Omental fat pad (tissue), 4 donors: ENCODE measurements around the gene MIP. TPM values are rescaled to one million over a fixed set of nuclear protein-coding genes. Genes with fewer than 3 reads are reported as not detected.

Experiments used
- ATAC-seq: fragments of 150-250 bp; one replicate; pipeline ENCODE4 v1.9.1; 2016; ENCODE audit warnings: mild to moderate bottlenecking, moderate library complexity; ENCODE audit not compliant: low FRiP score
- DNase-seq: peaks from one replicate; pipeline ENCODE4 v3.0.0-alpha.2; 2019; ENCODE audit warnings: low spot score
- total RNA-seq, 4 donors: library from RNA; depleted of rRNA; stranded (reverse); fragments of >200 nt; gene quantifications; one replicate each; pipeline ENCODE4 v1.1.0, GENCODE V29; 2016
- TF ChIP-seq, protein P1 (sequence below), 3 donors: fragments of 450-650 bp; IDR thresholded peaks; one replicate each; pipeline ENCODE4 v1.5.1; 2016 to 2017; ENCODE audit warnings: antibody characterized with exemption in 3 of 3, mild to moderate bottlenecking in 3 of 3, moderate library complexity in 2 of 3

MIP gene
- total RNA-seq, 4 donors from 2014 or later, result not detected

GRCh38 chr12:56487448-56488040 lies 33.1 kb upstream of the MIP start:
- TF ChIP-seq, protein P1, sequence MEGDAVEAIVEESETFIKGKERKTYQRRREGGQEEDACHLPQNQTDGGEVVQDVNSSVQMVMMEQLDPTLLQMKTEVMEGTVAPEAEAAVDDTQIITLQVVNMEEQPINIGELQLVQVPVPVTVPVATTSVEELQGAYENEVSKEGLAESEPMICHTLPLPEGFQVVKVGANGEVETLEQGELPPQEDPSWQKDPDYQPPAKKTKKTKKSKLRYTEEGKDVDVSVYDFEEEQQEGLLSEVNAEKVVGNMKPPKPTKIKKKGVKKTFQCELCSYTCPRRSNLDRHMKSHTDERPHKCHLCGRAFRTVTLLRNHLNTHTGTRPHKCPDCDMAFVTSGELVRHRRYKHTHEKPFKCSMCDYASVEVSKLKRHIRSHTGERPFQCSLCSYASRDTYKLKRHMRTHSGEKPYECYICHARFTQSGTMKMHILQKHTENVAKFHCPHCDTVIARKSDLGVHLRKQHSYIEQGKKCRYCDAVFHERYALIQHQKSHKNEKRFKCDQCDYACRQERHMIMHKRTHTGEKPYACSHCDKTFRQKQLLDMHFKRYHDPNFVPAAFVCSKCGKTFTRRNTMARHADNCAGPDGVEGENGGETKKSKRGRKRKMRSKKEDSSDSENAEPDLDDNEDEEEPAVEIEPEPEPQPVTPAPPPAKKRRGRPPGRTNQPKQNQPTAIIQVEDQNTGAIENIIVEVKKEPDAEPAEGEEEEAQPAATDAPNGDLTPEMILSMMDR (IDR thresholded peaks at IDR 0.05), result no peak
- peak; percentile 22 for ATAC-seq
- no peak for DNase-seq

GRCh38 chr12:56486694-56487093 lies 32.2 kb upstream of the MIP start:
- DNase-seq, result no peak
- no peak for ATAC-seq
- TF ChIP-seq, protein P1 (IDR thresholded peaks at IDR 0.05), result no peak

DNA sequence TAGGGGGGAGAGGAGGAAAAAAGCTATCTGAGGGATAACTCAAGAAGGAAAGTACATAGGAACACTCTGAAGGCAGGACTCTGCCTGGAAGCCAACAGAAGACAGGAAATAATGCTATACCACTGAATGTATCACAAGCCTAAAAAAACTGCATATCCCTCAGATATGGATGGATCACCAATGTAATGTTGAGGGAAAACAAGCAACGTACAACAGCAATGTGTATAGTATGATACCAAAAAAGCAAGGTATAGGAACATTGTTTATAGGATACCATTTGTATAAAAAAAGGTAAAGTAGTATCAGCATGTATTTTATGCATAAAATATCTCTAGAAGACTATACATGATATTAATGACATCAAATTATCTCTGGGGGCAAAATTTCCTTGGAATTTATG lies 30.1 kb upstream of the MIP start:
- TF ChIP-seq, protein P1 (IDR thresholded peaks at IDR 0.05), result no peak
- ATAC-seq, result no peak

DNA sequence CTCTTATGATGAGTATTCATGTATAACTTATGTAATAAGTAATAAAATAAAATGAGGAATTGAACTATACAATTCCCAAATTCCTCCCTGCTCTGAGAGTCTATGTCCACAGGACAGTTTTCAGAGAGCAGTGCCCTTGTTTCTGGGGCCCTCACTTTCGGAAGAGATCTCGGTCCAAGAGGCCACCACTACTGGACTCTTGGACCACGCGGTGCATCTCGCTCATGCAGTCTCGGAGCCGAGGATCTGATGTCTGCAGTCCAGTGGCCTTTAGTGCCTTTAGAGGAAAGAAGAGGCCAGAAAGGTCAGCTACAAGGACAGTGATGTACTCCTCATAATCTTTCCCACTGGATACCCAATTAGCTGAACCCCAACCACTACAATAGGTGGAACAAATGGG lies 25.2 kb upstream of the MIP start:
- no peak for ATAC-seq
- no peak for DNase-seq
- TF ChIP-seq, protein P1 (IDR thresholded peaks at IDR 0.05), result no peak

More for the DNA sequence above, 30.1 kb upstream of the MIP start:
- DNase-seq, result no peak

DNA sequence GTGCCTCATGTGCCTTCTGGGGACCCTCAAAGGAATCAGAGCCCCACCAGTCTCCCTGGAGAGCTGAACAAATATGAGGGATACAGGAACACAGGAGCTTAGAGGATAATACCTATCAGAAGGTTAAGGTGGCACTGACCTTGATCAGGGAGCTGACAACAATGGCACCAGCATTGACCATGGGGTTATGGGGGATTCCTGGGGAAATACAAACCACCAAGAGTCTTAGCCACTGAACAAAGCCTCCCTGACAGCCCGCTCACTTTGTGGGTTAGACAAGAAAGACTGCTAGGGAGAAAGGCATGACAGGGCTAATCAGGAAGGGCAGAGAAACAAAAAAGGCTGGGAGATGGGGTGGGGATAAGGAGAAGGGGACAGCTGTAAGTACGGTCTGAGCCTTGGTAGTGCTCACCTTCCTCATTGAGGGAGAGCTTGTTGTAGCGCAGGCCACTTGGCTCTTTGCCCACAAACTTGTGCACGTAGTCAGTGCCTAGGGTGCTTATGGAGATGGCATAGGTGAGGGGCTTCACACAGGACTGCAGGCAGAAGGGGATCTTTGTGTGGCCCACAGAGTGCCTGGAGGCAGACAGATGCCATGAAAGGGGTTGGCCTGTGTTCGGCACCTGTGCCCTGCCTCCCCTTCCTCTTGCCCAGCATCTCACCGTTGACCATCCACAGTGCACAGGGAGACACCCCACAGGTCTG lies 23.2 kb upstream of the MIP start:
- TF ChIP-seq, protein P1 (IDR thresholded peaks at IDR 0.05), result no peak
- ATAC-seq (no peak), DNase-seq (no peak)

DNA sequence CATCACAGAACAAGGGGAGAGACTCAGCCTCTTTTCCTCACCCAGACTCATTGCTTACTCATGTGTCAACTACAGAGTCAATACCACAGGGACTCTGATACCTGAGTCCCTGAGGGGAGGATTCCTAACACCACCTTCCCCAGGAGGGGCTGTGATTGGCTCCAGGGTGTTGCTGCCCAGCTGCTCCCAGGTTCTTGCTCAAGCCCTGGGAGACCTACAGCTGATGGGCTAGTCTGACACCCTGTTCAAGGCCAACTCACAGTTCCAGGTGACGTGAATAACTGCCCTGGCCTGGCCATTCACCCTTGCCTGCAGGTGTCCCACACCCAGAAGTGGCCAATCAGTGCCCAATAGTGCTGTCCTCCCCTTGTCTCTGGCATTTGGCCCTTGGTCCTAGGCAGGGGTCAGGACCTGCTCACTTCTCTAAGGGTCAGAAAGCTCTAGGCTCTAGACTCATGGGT lies 22.5 kb upstream of the MIP start:
- DNase-seq, result no peak
- no peak for ATAC-seq
- TF ChIP-seq, protein P1 (IDR thresholded peaks at IDR 0.05), result no peak

GRCh38 chr12:56476143-56476542 lies 21.7 kb upstream of the MIP start:
- ATAC-seq, result no peak
- TF ChIP-seq, protein P1 (IDR thresholded peaks at IDR 0.05), result no peak
- no peak for DNase-seq
